H1 (cell line): ENCODE data around the gene C6orf52. TPM values are rescaled to one million over a fixed set of nuclear protein-coding genes. Genes with fewer than 3 reads are reported as not detected.

Source experiments
- CTCF ChIA-PET: fragments of 300-600 bp; sonication (Branson Sonifier 250); formaldehyde crosslinking; loops from one replicate; lab custom pipeline; 2021; ENCODE audit not compliant: partially characterized antibody; lab: Charles Lee
- POLR2A ChIA-PET: fragments of 300-600 bp; sonication (Branson Sonifier 250); formaldehyde crosslinking; loops from one replicate; lab custom pipeline; 2021; ENCODE audit warnings: inconsistent platforms; ENCODE audit not compliant: partially characterized antibody; lab: Charles Lee
- DNase-seq, 2 experiments: peaks; one replicate each; pipeline versions ENCODE4 v3.0.0 to v3.0.0-alpha.2; 2010 to 2022; ENCODE audit warnings: low spot score in 2 of 2, low read depth in 1 of 2, mixed read lengths in 1 of 2
- FAIRE-seq: peaks from 2 replicates; lab custom pipeline; 2011; peaks lifted over from hg19 to GRCh38; lab: Jason Lieb, UNC
- H2AFZ ChIP-seq: 2 replicates; pipeline ENCODE4 v1.8.1; 2012; ENCODE audit warnings: low read length, inconsistent platforms
- H2AK5ac ChIP-seq: 2 replicates; pipeline ENCODE4 v1.6.1; 2013; ENCODE audit warnings: low read depth, low read length
- H2BK120ac ChIP-seq: replicated peaks from 2 replicates; pipeline ENCODE3; 2013; ENCODE audit warnings: low read depth, low read length, inconsistent platforms
- H2BK12ac ChIP-seq: 2 replicates; pipeline ENCODE4 v1.6.1; 2013; ENCODE audit warnings: low read depth, low read length
- H2BK15ac ChIP-seq: 2 replicates; pipeline ENCODE4 v1.6.1; 2013; ENCODE audit warnings: low read length
- H2BK20ac ChIP-seq: 2 replicates; pipeline ENCODE4 v1.6.1; 2013; ENCODE audit warnings: low read length
- H2BK5ac ChIP-seq: 2 replicates; pipeline ENCODE4 v1.6.1; 2013; ENCODE audit warnings: low read depth, low read length
- H3K14ac ChIP-seq: 2 replicates; pipeline ENCODE4 v1.6.1; 2013; ENCODE audit warnings: inconsistent platforms; ENCODE audit not compliant: insufficient read length
- H3K18ac ChIP-seq: 2 replicates; pipeline ENCODE4 v1.6.1; 2013; ENCODE audit warnings: low read length; ENCODE audit errors: extremely low read depth
- H3K23ac ChIP-seq: 2 replicates; pipeline ENCODE4 v1.6.1; 2013; ENCODE audit warnings: inconsistent platforms; ENCODE audit not compliant: insufficient read length
- H3K23me2 ChIP-seq: 2 replicates; pipeline ENCODE4 v1.6.1; 2013; ENCODE audit warnings: low read depth, low read length
- H3K27ac ChIP-seq: 2 replicates; pipeline ENCODE4 v1.6.1; 2011; ENCODE audit warnings: low read depth, low read length, inconsistent platforms
- H3K27me3 ChIP-seq, 4 experiments: replicated peaks in 1 of 4; 1 replicate in 1 of 4; 2 replicates in 3 of 4; pipeline versions ENCODE4 v1.6.1 to v1.8.1; 2011 to 2013; ENCODE audit warnings: low read length in 3 of 4, mild to moderate bottlenecking in 3 of 4, inconsistent platforms in 2 of 4, mixed read lengths in 2 of 4, moderate library complexity in 1 of 4; ENCODE audit not compliant: control insufficient read depth in 3 of 4, insufficient read depth in 3 of 4; ENCODE audit errors: extremely low read depth in 1 of 4
- H3K36me3 ChIP-seq, 4 experiments: 2 replicates each; pipeline versions ENCODE4 v1.6.1 to v1.8.1; 2011 to 2013; ENCODE audit warnings: mild to moderate bottlenecking in 4 of 4, low read length in 3 of 4, moderate library complexity in 2 of 4, control low read depth in 1 of 4, inconsistent platforms in 1 of 4; ENCODE audit not compliant: insufficient read depth in 4 of 4, control insufficient read depth in 2 of 4
- H3K4ac ChIP-seq: replicated peaks from 2 replicates; pipeline ENCODE3; 2013; ENCODE audit warnings: low read length, low read depth, mixed read lengths, inconsistent platforms; ENCODE audit not compliant: insufficient read length
- H3K4me1 ChIP-seq, 4 experiments: replicated peaks in 1 of 4; 1 replicate in 1 of 4; 2 replicates in 3 of 4; pipeline versions ENCODE4 v1.6.1 to v1.8.1; 2011 to 2013; ENCODE audit warnings: low read length in 3 of 4, inconsistent platforms in 2 of 4, mixed read lengths in 1 of 4; ENCODE audit not compliant: insufficient read depth in 4 of 4, control insufficient read depth in 3 of 4
- H3K4me2 ChIP-seq, 2 experiments: 2 replicates each; pipeline versions ENCODE4 v1.6.1 to v1.8.1; 2011 to 2013; ENCODE audit warnings: low read depth in 2 of 2, low read length in 2 of 2, control low read depth in 1 of 2, inconsistent platforms in 1 of 2, mild to moderate bottlenecking in 1 of 2; ENCODE audit not compliant: insufficient read depth in 1 of 2
- H3K4me3 ChIP-seq, 4 experiments: fragments of 200-600, 300-600 bp in 1 of 4; sonication (generic), shearing (Covaris generic), sonication (Bioruptor Twin) in 1 of 4; 2 replicates each; pipeline versions ENCODE4 v1.5.1 to v1.8.1; 2011 to 2016; ENCODE audit warnings: low read length in 4 of 4, low read depth in 3 of 4, control low read depth in 2 of 4, inconsistent platforms in 2 of 4, mild to moderate bottlenecking in 2 of 4, mixed read lengths in 1 of 4, moderate library complexity in 1 of 4; ENCODE audit not compliant: insufficient read depth in 2 of 4; ENCODE audit errors: extremely low read depth in 1 of 4
- H3K56ac ChIP-seq: replicated peaks from 2 replicates; pipeline ENCODE3; 2013; ENCODE audit warnings: low read depth, mild to moderate bottlenecking, mixed read lengths, low read length, inconsistent platforms; ENCODE audit not compliant: insufficient read length
- H3K79me1 ChIP-seq: 2 replicates; pipeline ENCODE4 v1.6.1; 2013; ENCODE audit warnings: low read depth, low read length, control low read depth
- H3K79me2 ChIP-seq, 2 experiments: 2 replicates each; pipeline versions ENCODE4 v1.6.1 to v1.8.1; 2012 to 2013; ENCODE audit warnings: low read length in 2 of 2, mild to moderate bottlenecking in 2 of 2, inconsistent platforms in 1 of 2; ENCODE audit not compliant: insufficient read depth in 2 of 2, control insufficient read depth in 1 of 2
- H3K9ac ChIP-seq, 4 experiments: replicated peaks in 1 of 4; 1 replicate in 1 of 4; 2 replicates in 3 of 4; pipeline versions ENCODE4 v1.6.1 to v1.8.1; 2011 to 2013; ENCODE audit warnings: low read depth in 3 of 4, low read length in 3 of 4, control low read depth in 2 of 4, mild to moderate bottlenecking in 2 of 4, moderate library complexity in 2 of 4, inconsistent platforms in 1 of 4; ENCODE audit errors: extremely low read depth in 1 of 4
- H3K9me3 ChIP-seq, 2 experiments: 2 replicates each; pipeline versions ENCODE4 v1.6.1 to v1.8.1; 2012 to 2013; ENCODE audit warnings: mild to moderate bottlenecking in 2 of 2, moderate library complexity in 2 of 2, control low read depth in 1 of 2, inconsistent platforms in 1 of 2, low read depth in 1 of 2, low read length in 1 of 2, mixed read lengths in 1 of 2; ENCODE audit not compliant: insufficient read depth in 2 of 2
- H4K20me1 ChIP-seq, 2 experiments: replicated peaks in 1 of 2; 2 replicates each; pipeline versions ENCODE3 to v1.8.1; 2011 to 2013; ENCODE audit warnings: inconsistent platforms in 2 of 2, low read length in 2 of 2, mild to moderate bottlenecking in 1 of 2; ENCODE audit not compliant: insufficient read depth in 2 of 2, control insufficient read depth in 1 of 2
- H4K5ac ChIP-seq: 2 replicates; pipeline ENCODE4 v1.6.1; 2013; ENCODE audit warnings: low read length, low read depth, mixed read lengths, inconsistent platforms; ENCODE audit not compliant: insufficient read length
- H4K8ac ChIP-seq: 2 replicates; pipeline ENCODE4 v1.8.0; 2013; ENCODE audit warnings: mild to moderate bottlenecking, moderate library complexity, low read length, inconsistent platforms; ENCODE audit not compliant: insufficient read depth; ENCODE audit errors: extremely low read depth
- H4K91ac ChIP-seq: replicated peaks from 2 replicates; pipeline ENCODE3; 2013; ENCODE audit warnings: low read length, mixed read lengths, inconsistent platforms; ENCODE audit not compliant: insufficient read length
- WGBS, 2 experiments: shearing (Covaris generic) in 1 of 2; methylation state at CpG; one replicate each; pipeline versions ENCODE4 v1.1.6 to v1.1.7; 2013 to 2015; ENCODE audit warnings: low lambda C conversion rate in 2 of 2, mixed read lengths in 2 of 2, inconsistent platforms in 1 of 2, low coverage in 1 of 2, missing lambda C conversion rate in 1 of 2; ENCODE audit not compliant: insufficient replicate concordance in 2 of 2, insufficient coverage in 1 of 2, insufficient read length in 1 of 2; ENCODE audit errors: extremely low coverage in 1 of 2, missing lambda C conversion rate in 1 of 2; 5-methylcytosine and 5-hydroxymethylcytosine counted together
- polyA plus RNA-seq, 7 experiments: library from polyadenylated mRNA; depleted of rRNA in 3 of 7; stranded (reverse) in 5 of 7; unstranded in 2 of 7; fragments of >200 nt in 5 of 7; fragments of 200-250 nt in 2 of 7; gene quantifications; 1 replicate in 5 of 7; 2 replicates in 1 of 7; 4 replicates in 1 of 7; pipeline versions ENCODE4 v1.2.1 to v1.2.3, GENCODE V29; 2011 to 2013; ENCODE audit warnings: missing spikeins in 2 of 7, mixed read lengths in 2 of 7
- total RNA-seq: library from RNA; stranded (reverse); fragmentation: NEBNext Ultra II Directional; extraction: Animal tissue kit (Norgen Biotek cat#: 25700); gene quantifications from 2 replicates; pipeline ENCODE4 v1.2.1, GENCODE V29; 2021

Gene C6orf52
- total and polyA plus RNA-seq, 2 of the 8 experiments (the other 6 are each of a cell fraction or from before 2014, with no cell fraction given) = 1.5 to 3.1 TPM

GRCh38 chr6:10742251-10742650 is 47.8 kb upstream of the C6orf52 start:
- ChIA-PET POLR2A (interaction anchor here (1.1 to 2.9 kb wide), 2 partner anchors 9 to 21 kb away, joined by 3 to 15 read pairs; no protein-coding TSS in a partner anchor), CTCF (interaction anchor here (1.0 to 1.8 kb wide), 6 partner anchors 10 to 328 kb away, joined by 3 to 9 read pairs (median 4); partner anchors contain the start of gene TFAP2A)
- H3K36me3 ChIP-seq = peaks cover 0 to 3% (median 0%) of the 10 kb centered on the region in 4 experiments; a peak in 1 of 8 replicates
- H3K14ac ChIP-seq = no peak overlapping the region
- peaks cover 4% of the 10 kb centered on the region; the same call in 1 of the 2 replicates for H3K23me2 ChIP-seq
- no peak overlapping the region for H2BK20ac ChIP-seq
- no peaks in the 10 kb centered on the region for H3K79me1 ChIP-seq
- no peak for FAIRE-seq
- H2BK120ac ChIP-seq = no peak overlapping the region
- no peaks in the 10 kb centered on the region; a peak in 1 of 7 replicates for H3K27me3 ChIP-seq
- H2AK5ac ChIP-seq = no peak overlapping the region
- H3K27ac ChIP-seq = no peak overlapping the region
- no peak overlapping the region for H2BK12ac ChIP-seq
- no peak for DNase-seq
- no peak overlapping the region for H3K4ac ChIP-seq
- no peaks in the 10 kb centered on the region for H3K79me2 ChIP-seq
- no peaks in the 10 kb centered on the region for H4K20me1 ChIP-seq
- H3K4me2 ChIP-seq = no peak overlapping the region
- no peak overlapping the region for H2BK15ac ChIP-seq
- no peak overlapping the region for H3K4me3 ChIP-seq
- WGBS, 2 experiments = 93% methylated on average over 12 of the region's 12 CpGs; no CpG with 5 or more reads in 1 of the 2 experiments
- H3K9me3 ChIP-seq = no peaks in the 10 kb centered on the region
- no peak overlapping the region for H3K56ac ChIP-seq
- no peaks in the 10 kb centered on the region; a peak in 1 of 7 replicates for H3K4me1 ChIP-seq
- no peak overlapping the region for H4K91ac ChIP-seq
- H4K8ac ChIP-seq = no peak overlapping the region
- no peak overlapping the region for H3K9ac ChIP-seq
- H2AFZ ChIP-seq = no peak overlapping the region
- no peak overlapping the region for H2BK5ac ChIP-seq
- no peak overlapping the region for H3K23ac ChIP-seq
- no peak overlapping the region for H3K18ac ChIP-seq
- no peak overlapping the region for H4K5ac ChIP-seq
